Activated naive CD4-positive, alpha-beta T cell treated with anti-CD3 and anti-CD28 coated beads, Interleukin-2, amount 50 U/mL, for 72 hours (primary cell): Measurements from ENCODE around the gene CARD14. TPM values are rescaled to one million over a fixed set of nuclear protein-coding genes. Genes with fewer than 3 reads are reported as not detected.
"Not testable (repeated sequence)": the region's sequence is repeated elsewhere in the genome, so short reads cannot be mapped to it uniquely, and the experiment has no call there.

Experiments used
- ATAC-seq, 2 donors: fragments of 150-1000 bp; cut with Tn5 transposase; 2 replicates each; pipeline ENCODE4 v1.10.0; 2021; ENCODE audit warnings: mild to moderate bottlenecking in 2 of 2, moderate library complexity in 2 of 2
- DNase-seq, 2 donors: peaks; one replicate each; pipeline ENCODE4 v3.0.0; 2021 to 2022; ENCODE audit warnings: low spot score in 2 of 2
- H3K27ac Mint-ChIP-seq, 2 donors: one replicate each; pipeline ENCODE4 v1.8.0; 2022; ENCODE audit warnings: mild to moderate bottlenecking in 2 of 2, mixed read lengths in 2 of 2
- H3K36me3 Mint-ChIP-seq, 2 donors: one replicate each; pipeline ENCODE4 v1.8.0; 2022; ENCODE audit warnings: mixed read lengths in 2 of 2
- H3K9me3 Mint-ChIP-seq, 2 donors: one replicate each; pipeline ENCODE4 v1.8.0; 2022; ENCODE audit warnings: mixed read lengths in 2 of 2
- total RNA-seq, 2 donors: library from RNA; stranded (reverse); gene quantifications; one replicate each; pipeline ENCODE4 v1.2.3, GENCODE V29; 2022

The CARD14 gene
- total RNA-seq, 2 donors from 2014 or later, result 0.19 TPM; not detected in 1

DNA sequence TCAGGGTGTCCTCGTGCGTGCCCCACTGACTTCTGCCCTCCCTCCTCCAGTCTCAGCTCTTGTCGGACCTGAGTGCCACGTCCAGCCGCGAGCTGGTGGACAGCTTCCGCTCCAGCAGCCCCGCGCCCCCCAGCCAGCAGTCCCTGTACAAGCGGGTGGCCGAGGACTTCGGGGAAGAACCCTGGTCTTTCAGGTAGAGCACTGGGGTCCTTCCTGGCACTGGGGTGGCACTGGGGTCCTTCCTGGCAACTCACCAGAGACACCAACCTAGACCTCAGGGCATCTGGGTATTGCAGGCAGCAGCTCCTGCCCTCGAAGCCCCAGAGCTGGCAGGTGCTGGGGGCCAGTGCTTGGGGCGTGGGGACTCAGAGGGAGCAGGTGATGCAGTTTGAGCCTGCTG is 25.3 kb downstream of the CARD14 start:
- Mint-ChIP-seq H3K27ac (no peak overlapping the region), H3K9me3 (no peaks in the 10 kb centered on the region), H3K36me3 (no peaks in the 10 kb centered on the region)
- no peak for ATAC-seq
- DNase-seq, result no peak

DNA sequence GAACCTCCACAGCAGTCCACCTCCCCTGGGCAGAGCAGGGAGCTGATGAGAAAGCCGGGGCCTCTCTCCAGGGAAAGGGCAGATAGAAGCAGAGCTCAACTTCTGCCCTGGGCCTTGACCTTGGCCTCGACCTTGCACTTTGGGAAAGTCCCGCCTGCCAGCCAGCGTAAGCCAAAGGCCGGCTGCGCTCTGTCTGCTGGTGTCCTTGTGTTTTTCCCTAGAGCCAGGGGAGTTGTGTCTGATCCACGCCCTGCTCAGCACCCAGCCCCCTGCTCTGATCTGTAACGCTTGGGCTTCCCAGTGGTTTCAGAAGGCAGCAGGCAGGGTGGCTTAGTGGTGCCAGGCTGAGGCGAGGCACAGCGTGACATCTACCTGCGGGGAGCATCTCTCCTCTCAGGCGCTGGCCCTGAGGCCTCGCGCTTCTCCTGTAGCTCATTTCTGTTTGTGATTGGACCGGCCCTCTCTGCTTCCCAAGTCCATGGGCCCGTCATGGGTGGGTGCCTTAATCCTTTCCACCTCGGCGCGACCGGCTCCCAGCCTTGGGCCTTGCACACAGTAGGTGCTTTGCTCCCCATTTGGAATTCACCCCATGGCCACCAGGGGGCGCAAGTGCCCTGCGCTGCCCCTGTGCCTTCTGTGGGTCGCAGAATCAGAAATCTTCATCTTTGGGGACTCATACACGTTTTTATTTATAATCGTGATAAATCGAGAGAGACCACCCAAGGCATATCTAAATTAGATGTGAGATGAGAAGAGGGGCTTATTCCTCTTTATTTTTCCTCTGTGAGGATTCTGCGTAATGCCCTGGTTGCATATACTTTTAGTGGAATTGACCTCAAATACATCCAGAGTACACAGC is 26.1 kb downstream of the CARD14 start:
- DNase-seq (peak in 1 of 2 donors; percentile 63), ATAC-seq (peak; percentile 52 to 79)
- H3K36me3 Mint-ChIP-seq, result no peaks in the 10 kb centered on the region
- no peaks in the 10 kb centered on the region for H3K9me3 Mint-ChIP-seq
- peak overlapping the region; percentile 34 to 87 for H3K27ac Mint-ChIP-seq

DNA sequence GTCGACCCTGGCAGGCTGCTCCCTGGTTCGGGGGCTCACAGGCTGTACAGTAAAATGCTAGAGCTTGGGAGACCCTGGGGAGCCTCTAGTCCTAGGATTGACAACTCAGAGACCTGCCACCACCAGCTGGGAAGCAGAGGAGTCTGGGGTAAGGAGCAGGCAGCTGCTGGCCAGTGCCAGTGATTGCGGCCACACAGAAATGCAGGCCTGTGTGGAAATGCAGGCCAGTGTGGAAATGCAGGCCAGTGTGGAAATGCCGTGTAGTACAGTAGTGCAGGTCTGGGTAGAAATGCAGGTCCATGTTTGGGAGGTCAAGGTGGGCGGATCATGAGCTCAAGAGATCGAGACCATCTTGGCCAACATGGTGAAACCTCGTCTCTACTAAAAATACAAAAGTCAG is 26.8 kb downstream of the CARD14 start:
- H3K36me3 Mint-ChIP-seq, result no peaks in the 10 kb centered on the region

DNA sequence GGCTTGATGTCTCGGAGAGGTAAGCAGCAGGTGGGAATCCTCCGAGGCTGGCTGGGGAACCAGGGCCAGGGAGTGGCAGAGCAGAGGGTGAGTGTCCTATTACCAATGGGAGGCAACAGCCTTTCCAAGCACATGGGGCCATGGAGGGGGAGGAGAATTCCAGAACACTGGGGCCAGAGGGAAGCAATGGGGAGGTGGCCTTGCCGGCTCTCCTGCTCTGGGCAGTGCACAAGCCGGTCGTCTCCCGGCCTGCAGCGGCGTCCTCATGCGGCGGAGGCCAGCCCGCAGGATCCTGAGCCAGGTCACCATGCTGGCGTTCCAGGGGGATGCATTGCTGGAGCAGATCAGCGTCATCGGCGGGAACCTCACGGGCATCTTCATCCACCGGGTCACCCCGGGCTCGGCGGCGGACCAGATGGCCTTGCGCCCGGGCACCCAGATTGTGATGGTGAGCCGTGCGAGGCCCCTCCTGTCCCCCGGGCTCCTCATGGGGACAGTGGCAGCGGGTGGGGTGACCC is 28.4 kb downstream of the CARD14 start:
- H3K27ac Mint-ChIP-seq, result no peak overlapping the region
- ATAC-seq (no peak), DNase-seq (no peak)
- no peaks in the 10 kb centered on the region for H3K9me3 Mint-ChIP-seq
- H3K36me3 Mint-ChIP-seq, result no peaks in the 10 kb centered on the region

More for the DNA sequence above, 26.8 kb downstream of the CARD14 start:
- Mint-ChIP-seq H3K9me3 (no peaks in the 10 kb centered on the region), H3K27ac (peak overlapping the region in 1 of 2 donors; percentile 34)
- ATAC-seq (no peak), DNase-seq (no peak)

DNA sequence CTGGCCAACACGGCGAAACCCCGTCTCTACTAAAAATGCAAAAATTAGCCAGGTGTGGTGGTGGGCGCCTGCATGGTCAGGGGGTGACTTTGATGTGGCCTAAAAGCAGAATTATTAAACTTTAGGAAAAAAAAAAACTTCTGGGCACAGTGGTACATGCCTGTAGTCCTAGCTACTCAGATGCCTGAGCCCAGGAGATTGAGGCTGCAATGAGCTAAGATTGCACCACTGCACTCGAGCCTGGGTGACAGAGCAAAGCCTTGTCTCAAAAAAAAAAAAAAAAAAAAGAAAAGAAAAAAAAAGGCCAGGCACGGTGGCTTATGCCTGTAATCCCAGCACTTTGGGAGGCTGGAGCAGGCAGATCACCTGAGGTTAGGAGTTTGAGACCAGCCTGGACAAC is 29.5 kb downstream of the CARD14 start:
- ATAC-seq, H3K9me3 Mint-ChIP-seq, DNase-seq, H3K36me3 Mint-ChIP-seq, H3K27ac Mint-ChIP-seq: not testable (repeated sequence)

DNA sequence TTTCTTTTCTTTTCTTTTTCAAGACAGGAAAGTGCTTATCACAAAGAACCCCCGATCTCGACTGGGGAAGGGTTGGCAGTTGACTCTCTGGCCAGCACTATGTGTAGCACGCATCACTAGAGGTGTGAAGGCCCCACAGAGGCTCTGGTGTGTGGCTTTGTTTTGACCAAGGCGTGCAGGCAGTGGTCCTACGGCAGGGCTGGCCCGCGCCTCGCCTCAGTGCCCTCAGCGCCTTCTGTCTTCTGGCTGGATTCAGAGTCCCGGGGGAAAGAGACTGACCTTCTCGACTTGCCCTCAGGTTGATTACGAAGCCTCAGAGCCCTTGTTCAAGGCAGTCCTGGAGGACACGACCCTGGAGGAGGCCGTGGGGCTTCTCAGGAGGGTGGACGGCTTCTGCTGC is 31.6 kb downstream of the CARD14 start:
- no peak for DNase-seq
- Mint-ChIP-seq H3K9me3 (no peaks in the 10 kb centered on the region), H3K27ac (peak overlapping the region in 1 of 2 donors; percentile 22), H3K36me3 (no peaks in the 10 kb centered on the region)
- no peak for ATAC-seq

DNA sequence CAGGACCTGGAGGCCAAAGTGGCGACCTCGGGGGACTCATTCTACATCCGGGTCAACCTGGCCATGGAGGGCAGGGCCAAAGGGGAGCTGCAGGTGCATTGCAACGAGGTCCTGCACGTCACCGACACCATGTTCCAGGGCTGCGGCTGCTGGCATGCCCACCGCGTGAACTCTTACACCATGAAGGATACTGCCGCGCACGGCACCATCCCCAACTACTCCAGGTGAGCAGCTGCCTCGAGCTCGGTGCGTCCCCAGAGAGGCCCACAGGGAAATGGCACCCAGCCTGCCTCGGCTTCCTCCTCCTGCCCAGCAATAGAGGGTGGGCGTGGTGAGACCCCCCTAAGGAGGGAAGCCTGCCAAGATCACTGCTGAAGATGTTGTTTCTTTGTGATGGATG is 32.4 kb downstream of the CARD14 start:
- H3K27ac Mint-ChIP-seq, result peak overlapping the region in 1 of 2 donors; percentile 22
- ATAC-seq (no peak), DNase-seq (no peak)
- no peaks in the 10 kb centered on the region for H3K9me3 Mint-ChIP-seq
- H3K36me3 Mint-ChIP-seq, result no peaks in the 10 kb centered on the region

DNA sequence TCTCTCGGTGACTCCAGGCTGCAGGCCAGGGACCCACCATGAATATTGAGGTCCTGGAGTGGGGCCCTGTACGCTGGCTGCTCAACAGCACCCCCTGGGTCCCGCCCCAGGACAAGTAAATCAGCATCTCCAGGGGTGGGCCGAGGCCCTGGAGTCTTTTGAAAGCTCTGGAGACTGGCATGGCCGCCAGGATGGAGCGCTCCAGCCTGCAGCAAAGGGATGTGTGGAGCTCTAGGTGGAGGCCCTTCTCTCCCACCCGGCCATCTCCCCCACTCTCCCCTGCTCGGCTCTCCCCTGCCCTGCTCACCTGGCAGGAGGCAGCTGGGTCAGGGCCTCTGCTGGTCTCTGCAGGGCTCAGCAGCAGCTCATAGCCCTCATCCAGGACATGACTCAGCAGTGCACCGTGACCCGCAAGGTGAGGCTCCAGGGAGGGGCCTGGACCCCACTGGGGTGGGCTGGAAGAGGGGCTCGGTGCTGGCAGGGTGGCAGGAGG is 33.7 kb downstream of the CARD14 start:
- no peaks in the 10 kb centered on the region for H3K36me3 Mint-ChIP-seq
- ATAC-seq (peak in 1 of 2 donors; percentile 17), DNase-seq (no peak)
- H3K27ac Mint-ChIP-seq, result no peak overlapping the region
- no peaks in the 10 kb centered on the region for H3K9me3 Mint-ChIP-seq

DNA sequence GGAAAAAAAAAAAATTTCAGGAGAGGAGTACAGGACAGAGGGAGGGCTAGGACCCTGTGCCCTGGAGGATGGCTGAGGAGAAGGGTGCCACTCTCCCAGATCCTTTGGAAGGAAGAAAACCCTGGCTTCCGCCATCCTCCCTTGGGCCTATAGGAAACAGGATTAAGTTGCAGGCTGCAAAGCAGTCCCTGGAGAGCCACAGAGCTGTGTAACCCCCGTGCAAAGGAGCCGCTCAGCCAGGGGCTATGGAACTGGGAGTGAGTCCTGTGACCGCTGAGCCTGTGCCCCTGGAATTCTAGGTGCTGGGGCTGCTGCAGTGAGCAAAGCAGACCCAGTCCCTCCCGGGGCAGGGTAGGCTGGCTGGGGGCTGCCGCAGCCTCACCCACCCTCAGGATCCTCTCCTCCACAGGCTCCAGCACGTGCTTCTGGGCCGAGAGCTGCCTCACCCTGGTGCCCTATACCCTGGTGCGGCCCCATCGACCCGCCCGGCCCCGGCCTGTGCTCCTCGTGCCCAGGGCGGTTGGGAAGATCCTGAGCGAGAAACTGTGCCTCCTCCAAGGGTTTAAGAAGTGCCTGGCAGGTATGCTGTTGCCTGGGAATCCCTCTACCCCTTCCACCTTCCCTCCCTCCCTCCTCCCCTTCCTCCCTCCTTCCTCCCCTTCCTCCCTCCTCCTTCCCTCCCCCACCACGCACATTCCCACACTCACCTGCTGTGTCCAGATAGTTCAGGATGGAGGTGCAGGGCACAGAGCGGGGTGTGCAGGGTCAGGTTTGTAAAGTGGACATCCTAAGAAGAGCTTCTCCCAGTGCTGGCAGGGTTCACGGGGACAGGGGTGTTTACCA is 35.0 kb downstream of the CARD14 start:
- H3K36me3 Mint-ChIP-seq, result no peaks in the 10 kb centered on the region
- ATAC-seq (no peak), DNase-seq (no peak)
- no peaks in the 10 kb centered on the region for H3K9me3 Mint-ChIP-seq
- H3K27ac Mint-ChIP-seq, result peak overlapping the region in 1 of 2 donors; percentile 52

DNA sequence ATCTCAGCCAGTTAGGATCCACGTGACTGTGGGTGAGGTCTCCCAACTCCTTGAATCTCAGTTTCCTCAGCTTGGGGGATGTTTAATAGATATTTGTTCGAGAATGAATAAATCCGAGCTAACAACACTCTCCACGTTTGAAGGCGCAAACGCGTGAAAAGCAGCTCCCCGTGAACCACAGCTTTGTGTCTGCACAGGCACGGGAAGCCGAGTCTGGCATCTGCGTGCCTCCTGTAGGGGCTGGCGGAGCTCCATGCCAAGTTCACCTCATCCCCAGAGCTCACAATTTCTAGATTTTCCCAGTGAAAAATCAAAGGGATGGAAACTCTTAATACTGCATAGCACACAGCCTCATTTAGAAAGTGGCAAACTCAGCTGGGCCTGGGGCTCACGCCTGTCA is 36.0 kb downstream of the CARD14 start:
- Mint-ChIP-seq H3K36me3 (no peaks in the 10 kb centered on the region), H3K27ac (no peak overlapping the region), H3K9me3 (no peaks in the 10 kb centered on the region)
- ATAC-seq (no peak), DNase-seq (no peak)

DNA sequence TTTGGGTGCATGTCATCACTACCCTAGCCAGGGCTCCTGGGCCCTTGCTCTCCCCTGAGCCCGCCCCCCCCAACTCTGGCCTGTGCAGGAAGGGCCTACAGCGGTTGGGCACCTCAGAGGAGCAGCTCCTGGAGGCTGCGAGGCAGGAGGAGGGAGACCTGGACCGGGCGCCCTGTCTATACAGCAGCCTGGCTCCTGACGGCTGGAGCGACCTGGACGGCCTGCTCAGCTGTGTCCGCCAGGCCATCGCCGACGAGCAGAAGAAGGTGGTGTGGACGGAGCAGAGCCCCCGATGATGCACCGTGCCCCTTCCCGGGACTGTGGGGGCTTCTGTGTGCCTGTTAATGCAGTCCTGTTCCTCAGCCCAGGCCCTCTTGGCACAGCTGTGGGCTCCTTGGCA is 38.2 kb downstream of the CARD14 start:
- Mint-ChIP-seq H3K27ac (no peak overlapping the region), H3K36me3 (no peaks in the 10 kb centered on the region), H3K9me3 (no peaks in the 10 kb centered on the region)
- DNase-seq (no peak), ATAC-seq (no peak)

DNA sequence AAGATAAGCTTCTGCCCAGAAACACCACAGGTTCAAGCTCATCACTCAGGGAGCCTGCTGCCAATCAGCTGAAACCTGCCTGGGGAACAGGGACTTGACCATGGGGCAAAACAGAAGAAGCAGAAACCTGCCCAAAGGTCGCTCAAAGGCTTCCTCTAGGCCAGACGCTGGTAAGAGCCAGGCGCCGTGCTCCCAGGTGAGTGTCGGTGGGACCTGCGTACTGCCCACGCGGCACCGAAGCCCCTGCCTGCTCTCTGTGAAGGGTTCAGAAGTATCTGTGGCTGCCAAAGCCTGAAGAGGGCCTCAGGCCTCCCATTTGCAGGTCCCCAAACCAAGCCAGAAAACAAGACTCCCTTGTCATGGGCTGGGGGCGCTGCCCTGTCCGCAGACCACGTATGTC is 39.9 kb downstream of the CARD14 start:
- ATAC-seq (no peak), DNase-seq (no peak)
- Mint-ChIP-seq H3K27ac (peak overlapping the region in 1 of 2 donors; percentile 56), H3K36me3 (no peaks in the 10 kb centered on the region), H3K9me3 (no peaks in the 10 kb centered on the region)

DNA sequence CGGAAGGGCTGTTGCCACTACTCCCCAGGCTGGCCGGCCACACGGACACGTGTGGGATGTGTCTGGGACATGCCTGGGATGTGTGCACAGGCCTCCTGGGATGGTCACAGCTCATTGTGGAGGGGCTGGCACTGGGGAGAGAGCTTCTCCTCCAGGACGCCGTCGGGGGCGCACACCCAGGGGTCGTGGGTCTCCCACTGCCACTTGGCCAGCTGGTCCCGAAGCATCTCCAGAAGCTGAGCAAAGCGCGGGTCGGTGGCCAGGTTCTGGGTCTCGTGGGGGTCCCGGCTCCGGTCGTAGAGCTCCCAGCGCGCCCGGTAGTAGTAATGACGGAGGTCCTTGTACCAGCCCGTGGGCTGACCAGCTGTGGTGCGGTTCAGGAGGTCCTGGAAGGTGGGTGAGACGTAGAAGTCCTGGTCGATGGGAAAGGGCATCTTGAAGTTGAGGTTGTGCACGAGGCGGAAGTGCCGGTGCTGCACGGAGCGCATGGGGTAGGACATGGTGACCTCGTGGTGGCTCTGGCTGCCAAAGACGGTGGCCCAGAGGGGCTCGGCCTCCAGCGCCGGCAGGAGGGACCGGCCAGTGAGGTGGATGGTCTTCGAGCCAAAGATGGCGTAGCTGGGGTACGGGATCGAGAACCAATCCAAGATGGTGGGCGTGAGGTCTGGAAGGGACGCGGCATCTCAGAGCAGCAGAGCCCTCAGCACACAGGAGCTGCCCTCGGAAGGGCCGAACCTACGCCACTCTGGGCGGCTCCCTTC is 40.7 kb downstream of the CARD14 start:
- ATAC-seq (no peak), DNase-seq (no peak)
- no peaks in the 10 kb centered on the region for H3K9me3 Mint-ChIP-seq

DNA sequence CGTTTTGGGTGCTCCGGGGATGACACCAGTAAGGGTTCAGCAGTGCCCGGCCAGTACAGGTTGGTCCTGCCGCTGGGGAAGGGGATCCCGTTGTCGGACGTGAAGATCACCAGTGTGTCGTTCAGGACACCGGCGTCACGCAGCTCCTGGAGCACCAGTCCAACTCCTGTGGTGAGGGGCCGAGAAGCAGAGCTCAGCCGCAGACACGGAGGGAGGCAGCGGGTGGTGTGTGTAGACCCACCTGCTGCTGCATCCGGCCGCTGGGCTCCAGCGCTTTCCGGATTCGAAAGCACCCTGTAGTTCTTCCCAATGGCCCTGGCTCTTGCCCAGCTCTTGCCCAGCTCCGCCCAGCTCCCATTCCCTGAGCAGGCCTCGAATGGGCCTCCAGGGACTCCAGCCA is 42.3 kb downstream of the CARD14 start:
- H3K9me3 Mint-ChIP-seq, result no peaks in the 10 kb centered on the region
- ATAC-seq (no peak), DNase-seq (no peak)
- H3K36me3 Mint-ChIP-seq, result peaks cover 0 to 7% of the 10 kb centered on the region in 2 donors
- no peak overlapping the region for H3K27ac Mint-ChIP-seq

More for the DNA sequence above, 40.7 kb downstream of the CARD14 start:
- H3K27ac Mint-ChIP-seq, result peak overlapping the region in 1 of 2 donors; percentile 56
- H3K36me3 Mint-ChIP-seq, result no peaks in the 10 kb centered on the region

DNA sequence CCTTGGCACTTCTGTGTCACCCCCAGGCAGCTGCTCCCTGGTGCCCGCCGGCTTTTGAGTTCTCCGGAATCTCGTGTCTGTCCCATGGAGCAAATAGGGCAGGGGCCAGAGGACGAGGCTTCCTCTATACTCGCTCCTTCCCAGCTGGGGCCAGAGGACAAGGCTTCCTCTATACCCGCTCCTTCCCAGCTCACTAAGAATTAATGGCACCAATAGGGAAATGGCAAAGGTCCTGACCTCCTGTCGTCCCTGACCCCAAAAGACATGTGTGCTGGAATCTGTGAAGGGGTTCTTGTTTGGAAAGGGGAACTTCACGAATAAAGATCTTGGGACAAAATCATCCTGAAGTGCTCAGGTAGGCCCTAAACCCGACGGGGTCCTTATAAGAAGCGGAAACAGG is 42.7 kb downstream of the CARD14 start:
- Mint-ChIP-seq H3K36me3 (peaks cover 3 to 7% of the 10 kb centered on the region in 2 donors), H3K27ac (no peak overlapping the region), H3K9me3 (no peaks in the 10 kb centered on the region)
- no peak for DNase-seq
- ATAC-seq, result no peak

DNA sequence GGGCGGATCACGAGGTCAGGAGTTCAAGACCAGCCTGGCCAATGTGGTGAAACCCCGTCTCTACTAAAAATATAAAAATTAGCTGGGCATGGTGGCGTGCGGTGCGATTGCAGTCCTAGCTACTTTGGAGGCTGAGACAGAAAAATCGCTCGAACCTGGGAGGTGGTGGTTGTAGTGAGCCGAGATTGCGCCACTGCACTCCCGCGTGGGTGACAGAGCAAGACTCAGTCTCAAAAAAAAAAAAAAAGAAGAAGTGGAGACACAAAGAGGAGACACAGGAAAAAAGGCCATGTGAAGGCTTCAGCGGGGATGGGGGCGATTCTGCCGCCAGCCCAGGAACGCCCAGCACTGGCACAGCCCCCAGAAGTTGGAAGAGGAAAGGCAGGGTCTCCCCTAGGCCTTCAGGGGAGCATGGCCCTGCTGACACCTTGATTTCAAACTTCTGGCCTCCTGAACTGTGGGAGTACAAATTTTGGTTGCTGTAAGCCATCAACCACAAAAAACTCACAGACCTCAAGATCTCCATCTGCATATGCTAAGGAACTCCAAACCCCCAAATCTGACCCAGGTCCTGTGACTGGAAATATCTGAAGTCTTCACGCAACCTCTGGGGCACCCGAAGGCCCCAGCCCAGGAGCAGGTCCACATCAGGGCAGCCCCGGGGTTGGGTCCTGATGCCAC is 43.3 kb downstream of the CARD14 start:
- Mint-ChIP-seq H3K27ac (peak overlapping the region in 1 of 2 donors; percentile 33), H3K36me3 (peaks cover 6 to 7% of the 10 kb centered on the region in 2 donors), H3K9me3 (no peaks in the 10 kb centered on the region)
- DNase-seq (no peak), ATAC-seq (no peak)
